Kidney epithelial cell (primary cell): Measurements from ENCODE around the gene CTSO. TPM values are rescaled to one million over a fixed set of nuclear protein-coding genes. Genes with fewer than 3 reads are reported as not detected.

ENCODE experiments used
- DNase-seq: peaks from one replicate; pipeline ENCODE4 v3.0.0-alpha.2; 2010; ENCODE audit warnings: low read depth
- H3K27me3 ChIP-seq: 2 replicates; pipeline ENCODE4 v1.6.0; 2011; ENCODE audit warnings: low read length; ENCODE audit not compliant: control insufficient read depth, insufficient read depth
- H3K36me3 ChIP-seq: 2 replicates; pipeline ENCODE4 v1.5.1; 2011; ENCODE audit warnings: low read length; ENCODE audit not compliant: control insufficient read depth, insufficient read depth
- H3K4me3 ChIP-seq: 2 replicates; pipeline ENCODE4 v1.5.1; 2011; ENCODE audit warnings: low read depth, mild to moderate bottlenecking, control low read depth, low read length
- total RNA-seq: library from RNA; depleted of rRNA; stranded (reverse); fragments of >200 nt; gene quantifications from 2 replicates; pipeline ENCODE4 v1.2.3, GENCODE V29; 2015
- TF ChIP-seq, protein P1 (sequence below): IDR thresholded peaks from 2 replicates; pipeline ENCODE4 v1.5.1; 2011; ENCODE audit warnings: mild to moderate bottlenecking, moderate library complexity, low read length, control low read depth, inconsistent platforms; ENCODE audit not compliant: insufficient read depth, poor library complexity, severe bottlenecking

Gene CTSO
- total RNA-seq, 1 donor from 2014 or later, result 11.9 TPM

DNA sequence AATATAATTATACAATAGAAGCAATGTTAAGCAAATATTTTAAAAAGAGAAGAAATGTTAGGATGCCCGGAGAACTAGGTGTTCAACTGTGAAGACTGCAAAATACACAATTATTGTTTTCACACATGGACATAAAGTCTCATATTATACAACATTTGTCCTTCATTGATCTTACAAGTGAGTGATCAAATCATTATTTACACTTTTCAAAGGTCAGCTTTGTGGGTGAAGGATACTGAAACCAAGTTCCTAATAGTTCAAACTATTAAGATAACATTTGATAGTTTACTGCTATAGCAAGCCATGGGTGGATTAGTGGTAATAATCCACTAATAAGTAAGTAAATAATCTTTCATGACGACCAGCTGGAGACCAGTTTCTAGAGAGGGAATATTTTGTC is 23.3 kb downstream of the CTSO start:
- no peaks in the 10 kb centered on the region for H3K27me3 ChIP-seq
- no peak for DNase-seq
- TF ChIP-seq, protein P1, sequence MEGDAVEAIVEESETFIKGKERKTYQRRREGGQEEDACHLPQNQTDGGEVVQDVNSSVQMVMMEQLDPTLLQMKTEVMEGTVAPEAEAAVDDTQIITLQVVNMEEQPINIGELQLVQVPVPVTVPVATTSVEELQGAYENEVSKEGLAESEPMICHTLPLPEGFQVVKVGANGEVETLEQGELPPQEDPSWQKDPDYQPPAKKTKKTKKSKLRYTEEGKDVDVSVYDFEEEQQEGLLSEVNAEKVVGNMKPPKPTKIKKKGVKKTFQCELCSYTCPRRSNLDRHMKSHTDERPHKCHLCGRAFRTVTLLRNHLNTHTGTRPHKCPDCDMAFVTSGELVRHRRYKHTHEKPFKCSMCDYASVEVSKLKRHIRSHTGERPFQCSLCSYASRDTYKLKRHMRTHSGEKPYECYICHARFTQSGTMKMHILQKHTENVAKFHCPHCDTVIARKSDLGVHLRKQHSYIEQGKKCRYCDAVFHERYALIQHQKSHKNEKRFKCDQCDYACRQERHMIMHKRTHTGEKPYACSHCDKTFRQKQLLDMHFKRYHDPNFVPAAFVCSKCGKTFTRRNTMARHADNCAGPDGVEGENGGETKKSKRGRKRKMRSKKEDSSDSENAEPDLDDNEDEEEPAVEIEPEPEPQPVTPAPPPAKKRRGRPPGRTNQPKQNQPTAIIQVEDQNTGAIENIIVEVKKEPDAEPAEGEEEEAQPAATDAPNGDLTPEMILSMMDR, result no peak
- no peaks in the 10 kb centered on the region for H3K36me3 ChIP-seq
- H3K4me3 ChIP-seq, result no peak overlapping the region

DNA sequence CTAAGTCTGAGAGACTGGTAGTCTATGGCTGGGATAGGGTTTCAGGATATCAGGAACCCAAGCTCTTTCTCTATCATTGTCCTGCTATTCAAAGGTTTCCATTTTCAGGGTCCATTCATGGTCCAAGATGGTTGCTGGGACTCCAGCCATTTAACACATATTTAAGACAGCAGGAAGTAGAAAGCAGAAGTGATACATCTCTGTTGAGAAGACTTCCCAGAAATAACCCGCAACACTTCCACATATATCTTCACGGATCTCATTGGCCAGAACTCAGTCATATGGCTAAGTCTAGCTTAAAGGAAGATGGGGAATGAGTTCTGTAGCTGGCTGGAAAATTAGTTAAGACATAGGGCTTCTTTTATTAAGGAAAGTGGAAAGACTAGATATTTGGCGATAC is 23.8 kb downstream of the CTSO start:
- Histone ChIP-seq H3K4me3 (no peak overlapping the region), H3K27me3 (no peaks in the 10 kb centered on the region), H3K36me3 (no peaks in the 10 kb centered on the region)
- TF ChIP-seq, protein P1, result no peak
- DNase-seq, result no peak

DNA sequence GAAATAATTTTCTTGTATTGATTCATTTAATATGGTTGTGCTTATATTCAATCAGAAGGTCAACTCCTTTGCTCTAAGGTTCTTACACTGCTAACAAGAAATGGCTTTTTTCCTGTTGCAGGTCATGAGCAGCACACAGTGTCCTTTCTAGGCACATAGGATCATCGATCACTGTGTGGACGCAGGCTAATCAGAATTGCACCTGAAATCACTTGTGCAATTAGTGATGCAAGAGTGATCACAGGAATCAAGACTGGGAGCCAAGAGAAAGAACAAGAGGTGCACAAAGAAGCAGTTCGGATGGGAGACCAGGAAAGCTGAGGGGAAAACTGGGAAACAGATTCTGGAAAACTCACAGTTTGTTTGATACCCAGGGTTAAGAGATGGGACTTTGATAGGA is 29.0 kb downstream of the CTSO start:
- Histone ChIP-seq H3K27me3 (no peaks in the 10 kb centered on the region), H3K4me3 (no peak overlapping the region), H3K36me3 (no peaks in the 10 kb centered on the region)
- no peak for DNase-seq
- TF ChIP-seq, protein P1, result no peak

DNA sequence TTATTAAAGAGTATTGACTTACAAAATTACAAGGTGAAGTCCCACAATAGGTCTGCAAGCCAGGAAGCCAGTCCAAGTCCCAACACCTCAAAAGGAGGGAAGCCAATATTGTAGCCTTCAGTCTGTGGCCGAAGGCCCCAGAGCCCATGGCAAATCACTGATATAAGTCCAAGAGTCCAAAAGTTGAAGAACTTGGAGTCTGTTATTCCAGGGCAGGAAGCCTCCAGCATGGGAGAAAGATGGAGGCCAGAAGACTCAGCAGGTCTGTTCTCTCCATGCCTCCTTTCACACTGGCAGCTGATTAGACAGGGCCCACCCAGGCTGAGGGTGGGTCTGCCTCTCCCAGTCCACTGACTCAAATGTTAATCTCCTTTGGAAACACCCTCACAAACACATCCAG is 32.1 kb downstream of the CTSO start:
- Histone ChIP-seq H3K36me3 (no peaks in the 10 kb centered on the region), H3K4me3 (no peak overlapping the region), H3K27me3 (no peaks in the 10 kb centered on the region)
- TF ChIP-seq, protein P1, result no peak
- no peak for DNase-seq

DNA sequence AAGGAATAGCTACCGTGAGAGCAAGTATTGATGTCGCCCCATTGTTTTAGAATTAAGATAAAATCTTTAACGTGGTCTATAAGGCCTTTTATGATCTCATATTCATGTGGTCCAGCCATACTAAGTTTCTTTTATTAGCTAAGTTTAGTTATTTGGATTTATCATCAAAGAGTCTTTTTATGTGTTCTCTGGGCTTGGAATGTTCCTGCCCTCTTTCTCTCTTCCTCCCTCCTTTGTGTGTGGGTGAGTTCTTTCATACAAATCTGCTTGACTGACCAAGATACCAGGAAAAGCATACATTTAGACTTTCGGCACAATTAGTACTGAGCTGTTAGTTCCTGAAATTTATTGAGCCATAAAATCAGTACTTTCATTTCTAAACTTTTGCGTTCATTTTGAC is 38.9 kb downstream of the CTSO start:
- Histone ChIP-seq H3K36me3 (no peaks in the 10 kb centered on the region), H3K27me3 (no peaks in the 10 kb centered on the region), H3K4me3 (no peak overlapping the region)
- no peak for DNase-seq
- TF ChIP-seq, protein P1, result no peak

DNA sequence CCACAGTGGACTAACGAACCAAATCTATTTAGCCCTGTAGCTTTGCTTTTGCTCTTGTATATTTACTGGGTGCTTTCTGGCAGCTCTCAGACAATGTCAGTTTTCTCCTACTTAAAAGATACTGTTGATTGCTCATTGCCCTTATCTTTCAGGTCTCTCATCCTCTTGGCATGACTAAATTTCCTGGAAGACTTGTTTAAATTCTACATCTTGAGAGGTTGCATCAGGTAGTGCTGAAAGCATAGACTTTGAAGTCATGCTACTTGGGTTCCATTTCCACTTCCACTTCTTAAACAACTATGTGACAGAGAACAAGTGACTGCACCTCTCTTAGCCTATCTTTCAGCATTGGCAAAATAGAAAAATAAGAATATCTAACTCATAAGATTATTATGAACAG is 41.8 kb downstream of the CTSO start:
- H3K36me3 ChIP-seq, result no peaks in the 10 kb centered on the region
- H3K4me3 ChIP-seq, result no peak overlapping the region
- no peaks in the 10 kb centered on the region for H3K27me3 ChIP-seq
- DNase-seq, result no peak
- TF ChIP-seq, protein P1, result no peak
